ENCODE results near the gene FABP1. TPM values are rescaled to one million over a fixed set of nuclear protein-coding genes. Genes with fewer than 3 reads are reported as not detected.

FABP1 gene
- total and polyA plus RNA-seq, 9 donors, result 0.05 to 22.8 (median 4.9) TPM; not detected in 3

DNA sequence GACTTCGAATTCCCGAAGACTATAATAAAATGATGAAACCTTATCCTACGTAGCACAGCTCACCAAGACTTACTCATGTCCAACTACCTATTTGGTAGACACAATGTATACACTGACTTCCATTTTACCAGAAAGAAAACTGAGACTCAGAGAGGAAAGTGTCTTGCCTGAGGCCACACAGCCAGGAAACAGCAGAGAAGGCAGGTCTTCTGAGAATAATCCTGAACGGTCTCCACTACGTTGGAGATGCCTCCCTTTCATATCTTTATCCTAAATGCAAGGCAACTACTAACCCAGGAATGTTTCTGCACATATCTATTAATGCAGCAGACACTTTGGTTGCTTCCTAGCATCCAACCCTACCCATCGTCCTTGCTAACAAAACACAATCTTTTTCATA lies 11.9 kb upstream of the FABP1 start:
- Histone ChIP-seq H3K9me3 (replicated peaks; ENCODE audit: control insufficient read depth, low read depth, low read length) (peaks cover 2% of the 10 kb centered on the region), H3K27me3 (ENCODE audit: control insufficient read depth, insufficient read depth, low read length) (no peaks in the 10 kb centered on the region), H3K4me1 (ENCODE audit: control insufficient read depth, insufficient read depth, low read length) (no peaks in the 10 kb centered on the region), H3K27ac (ENCODE audit: low read length) (no peak overlapping the region), H3K4me3 (ENCODE audit: low read length) (no peak overlapping the region), H3K36me3 (ENCODE audit: control insufficient read depth, insufficient read depth, low read length) (no peaks in the 10 kb centered on the region)
- 67% methylated on average over 3 of the region's 6 CpGs for WGBS (ENCODE audit: insufficient coverage)
- no peak for DNase-seq

DNA sequence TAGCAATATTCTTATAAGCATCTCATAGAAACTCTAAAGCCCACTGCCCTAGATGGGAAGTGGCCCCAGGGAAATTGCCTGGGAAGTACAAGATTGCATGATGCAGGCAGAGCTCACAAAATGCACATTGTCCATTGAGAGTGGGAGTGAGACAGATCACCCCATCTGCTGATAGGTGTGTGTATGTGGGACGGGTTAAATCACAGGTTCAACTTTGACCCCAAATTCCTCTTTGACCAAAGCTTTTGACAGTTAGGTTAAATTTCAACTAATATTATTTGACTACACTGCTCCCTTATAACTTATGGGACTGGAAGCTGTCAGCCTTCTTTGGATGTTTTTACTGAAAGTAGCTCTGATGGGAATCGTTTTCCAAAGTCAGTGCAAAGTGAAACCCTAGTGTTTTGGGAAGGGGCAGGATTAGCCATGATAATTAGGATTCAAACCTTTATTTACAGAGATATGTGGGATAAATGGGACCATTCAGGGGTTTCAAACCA lies 11.4 kb upstream of the FABP1 start:
- DNase-seq, result no peak

DNA sequence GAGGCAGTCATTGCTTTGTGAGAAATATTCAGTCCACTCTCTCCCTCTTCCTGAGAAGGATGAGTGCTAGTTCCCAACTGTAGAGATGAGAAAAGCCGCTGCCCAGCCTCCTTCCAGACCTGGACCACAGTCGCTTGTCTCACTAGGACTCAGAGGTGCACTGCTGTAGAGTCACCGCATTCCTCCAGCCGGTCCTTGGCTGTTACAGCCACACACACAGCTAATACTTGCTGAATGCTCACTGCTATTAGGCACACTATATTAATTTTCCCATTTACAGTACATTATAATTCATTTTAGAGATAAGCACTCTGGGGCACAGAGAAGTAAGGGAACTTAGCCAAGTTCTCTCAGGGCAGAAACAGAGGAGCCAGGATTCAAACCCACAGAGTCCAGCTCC lies 10.0 kb upstream of the FABP1 start:
- no peaks in the 10 kb centered on the region for H3K36me3 ChIP-seq (ENCODE audit: control insufficient read depth, insufficient read depth, low read length)
- H3K27me3 ChIP-seq (ENCODE audit: control insufficient read depth, insufficient read depth, low read length), result no peaks in the 10 kb centered on the region
- 88% methylated on average over 4 of the region's 4 CpGs for WGBS (ENCODE audit: insufficient coverage)
- no peak for DNase-seq
- no peaks in the 10 kb centered on the region for H3K4me1 ChIP-seq (ENCODE audit: control insufficient read depth, insufficient read depth, low read length)
- H3K27ac ChIP-seq (ENCODE audit: low read length), result no peak overlapping the region
- H3K9me3 ChIP-seq (replicated peaks; ENCODE audit: control insufficient read depth, low read depth, low read length), result peaks cover 2% of the 10 kb centered on the region
- no peak overlapping the region for H3K4me3 ChIP-seq (ENCODE audit: low read length)

More for the DNA sequence above, 11.4 kb upstream of the FABP1 start:
- H3K9me3 ChIP-seq (replicated peaks; ENCODE audit: control insufficient read depth, low read depth, low read length), result peaks cover 2% of the 10 kb centered on the region
- H3K27me3 ChIP-seq (ENCODE audit: control insufficient read depth, insufficient read depth, low read length), result no peaks in the 10 kb centered on the region
- no peaks in the 10 kb centered on the region for H3K4me1 ChIP-seq (ENCODE audit: control insufficient read depth, insufficient read depth, low read length)
- no peaks in the 10 kb centered on the region for H3K36me3 ChIP-seq (ENCODE audit: control insufficient read depth, insufficient read depth, low read length)
- no peak overlapping the region for H3K4me3 ChIP-seq (ENCODE audit: low read length)
- no CpG with 5 or more reads among the region's 2 CpGs for whole genome bisulfite sequencing (ENCODE audit: insufficient coverage)
- H3K27ac ChIP-seq (ENCODE audit: low read length), result no peak overlapping the region

DNA sequence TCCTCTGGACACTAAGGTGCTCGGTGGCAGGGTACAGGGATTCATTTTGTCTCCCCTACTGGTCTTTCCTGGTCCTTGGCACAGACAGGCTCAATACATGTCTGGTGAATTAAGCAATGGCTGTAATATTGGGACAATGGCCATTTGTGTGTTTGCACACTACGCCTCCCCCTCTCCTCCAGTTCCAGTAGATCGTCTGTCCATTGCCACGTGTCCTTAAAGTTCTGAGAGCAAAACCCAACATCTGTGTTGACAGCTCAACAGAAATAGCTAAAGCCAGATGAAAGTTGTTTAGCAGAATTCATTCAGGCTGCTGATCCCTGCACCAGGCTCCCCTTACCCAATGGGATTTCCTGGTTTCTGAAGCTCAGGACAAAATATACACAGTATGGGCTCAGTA lies 9.0 kb upstream of the FABP1 start:
- Histone ChIP-seq H3K27ac (ENCODE audit: low read length) (no peak overlapping the region), H3K27me3 (ENCODE audit: control insufficient read depth, insufficient read depth, low read length) (no peaks in the 10 kb centered on the region), H3K9me3 (replicated peaks; ENCODE audit: control insufficient read depth, low read depth, low read length) (no peaks in the 10 kb centered on the region), H3K4me3 (ENCODE audit: low read length) (no peak overlapping the region), H3K36me3 (ENCODE audit: control insufficient read depth, insufficient read depth, low read length) (no peaks in the 10 kb centered on the region), H3K4me1 (ENCODE audit: control insufficient read depth, insufficient read depth, low read length) (no peaks in the 10 kb centered on the region)
- WGBS (ENCODE audit: insufficient coverage), result 20% methylated on average over 1 of the region's 4 CpGs
- no peak for DNase-seq

DNA sequence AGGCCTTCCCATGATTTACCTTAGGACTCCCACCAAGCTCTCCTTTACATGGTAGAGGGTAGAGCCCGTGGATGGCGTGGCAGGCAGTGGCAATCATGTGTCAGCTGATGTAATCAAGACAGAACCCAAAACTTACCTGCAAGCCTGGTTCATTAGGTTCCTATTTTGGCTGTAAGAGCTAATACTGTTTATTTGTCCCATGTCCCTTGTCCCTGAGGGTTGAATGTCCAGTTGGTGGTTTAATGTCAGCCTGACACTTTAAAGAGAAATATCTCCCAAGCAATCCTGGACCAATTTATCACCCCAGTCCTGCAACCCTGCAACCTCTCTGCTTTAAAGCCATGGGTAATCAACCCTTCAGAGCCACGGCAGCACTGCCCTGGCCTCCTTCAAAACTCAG lies 6.0 kb upstream of the FABP1 start:
- Histone ChIP-seq H3K4me3 (ENCODE audit: low read length) (no peak overlapping the region), H3K4me1 (ENCODE audit: control insufficient read depth, insufficient read depth, low read length) (no peaks in the 10 kb centered on the region), H3K9me3 (replicated peaks; ENCODE audit: control insufficient read depth, low read depth, low read length) (no peaks in the 10 kb centered on the region), H3K36me3 (ENCODE audit: control insufficient read depth, insufficient read depth, low read length) (no peaks in the 10 kb centered on the region), H3K27ac (ENCODE audit: low read length) (no peak overlapping the region), H3K27me3 (ENCODE audit: control insufficient read depth, insufficient read depth, low read length) (no peaks in the 10 kb centered on the region)
- no peak for DNase-seq
- 65% methylated on average over 2 of the region's 3 CpGs for WGBS (ENCODE audit: insufficient coverage)

DNA sequence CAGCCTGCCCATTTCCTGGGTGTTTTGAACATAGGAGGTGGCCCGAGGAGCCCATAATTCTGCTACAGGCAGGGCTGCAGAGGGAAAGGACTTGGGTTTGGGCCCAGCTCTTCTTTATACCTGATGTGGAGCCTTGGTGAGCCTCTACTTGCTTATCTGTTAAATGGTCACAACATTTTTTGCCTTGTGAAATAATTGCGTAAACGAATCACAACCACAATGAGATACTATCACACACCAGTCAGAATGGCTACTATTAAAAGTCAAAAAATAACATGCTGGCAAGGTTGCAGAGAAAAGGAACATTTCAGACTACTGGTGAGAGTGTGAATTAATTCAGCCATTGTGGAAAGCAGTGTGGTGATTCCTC lies 4.1 kb upstream of the FABP1 start:
- no peaks in the 10 kb centered on the region for H3K36me3 ChIP-seq (ENCODE audit: control insufficient read depth, insufficient read depth, low read length)
- no peak overlapping the region for H3K4me3 ChIP-seq (ENCODE audit: low read length)
- DNase-seq, result no peak
- H3K27me3 ChIP-seq (ENCODE audit: control insufficient read depth, insufficient read depth, low read length), result no peaks in the 10 kb centered on the region
- 83% methylated on average over 1 of the region's 3 CpGs for WGBS (ENCODE audit: insufficient coverage)
- no peak overlapping the region for H3K27ac ChIP-seq (ENCODE audit: low read length)
- H3K4me1 ChIP-seq (ENCODE audit: control insufficient read depth, insufficient read depth, low read length), result no peaks in the 10 kb centered on the region
- H3K9me3 ChIP-seq (replicated peaks; ENCODE audit: control insufficient read depth, low read depth, low read length), result no peaks in the 10 kb centered on the region

DNA sequence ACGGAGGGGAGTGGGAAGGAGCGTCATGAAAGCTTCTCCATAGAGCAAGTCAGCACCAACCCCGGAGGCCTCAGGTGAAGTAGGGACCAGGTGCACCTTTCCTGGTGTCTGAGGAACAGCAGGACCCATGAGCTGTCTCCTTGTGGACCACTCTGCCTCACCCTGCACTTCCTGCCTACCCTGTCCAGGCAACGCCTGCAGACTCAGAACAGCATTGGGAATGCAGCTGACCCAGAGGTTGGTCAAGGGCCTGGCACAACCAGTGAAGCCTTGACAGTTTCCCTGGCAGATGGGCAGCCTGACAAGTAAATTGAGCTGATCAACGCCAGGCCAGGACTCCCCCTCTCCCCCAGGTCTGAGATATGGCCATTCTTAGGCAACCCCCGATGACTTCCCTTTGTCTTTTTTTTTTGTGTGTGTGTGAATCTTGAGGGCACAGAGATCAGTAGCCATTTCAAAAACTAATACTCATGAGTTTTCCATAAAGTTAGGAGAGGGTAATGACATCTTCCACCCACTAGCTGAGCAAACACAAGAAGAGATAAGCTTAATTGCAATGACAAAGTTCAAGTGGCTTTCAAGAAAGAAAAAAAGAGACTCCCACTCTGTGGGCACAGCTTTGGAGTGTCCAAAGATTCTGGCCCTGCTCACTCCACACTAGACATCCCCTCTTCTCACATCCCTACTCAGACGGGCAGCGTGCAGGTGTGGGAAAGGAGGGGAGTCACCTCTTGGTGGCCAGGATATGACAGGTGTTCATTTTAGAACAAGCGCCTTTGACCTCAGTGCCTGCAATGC lies 3.5 kb upstream of the FABP1 start:
- no peak overlapping the region for H3K27ac ChIP-seq (ENCODE audit: low read length)
- WGBS (ENCODE audit: insufficient coverage), result 75% methylated on average over 1 of the region's 9 CpGs
- DNase-seq, result no peak
- no peak overlapping the region for H3K4me3 ChIP-seq (ENCODE audit: low read length)
- no peaks in the 10 kb centered on the region for H3K9me3 ChIP-seq (replicated peaks; ENCODE audit: control insufficient read depth, low read depth, low read length)
- no peaks in the 10 kb centered on the region for H3K27me3 ChIP-seq (ENCODE audit: control insufficient read depth, insufficient read depth, low read length)
- H3K36me3 ChIP-seq (ENCODE audit: control insufficient read depth, insufficient read depth, low read length), result no peaks in the 10 kb centered on the region
- H3K4me1 ChIP-seq (ENCODE audit: control insufficient read depth, insufficient read depth, low read length), result no peaks in the 10 kb centered on the region

DNA sequence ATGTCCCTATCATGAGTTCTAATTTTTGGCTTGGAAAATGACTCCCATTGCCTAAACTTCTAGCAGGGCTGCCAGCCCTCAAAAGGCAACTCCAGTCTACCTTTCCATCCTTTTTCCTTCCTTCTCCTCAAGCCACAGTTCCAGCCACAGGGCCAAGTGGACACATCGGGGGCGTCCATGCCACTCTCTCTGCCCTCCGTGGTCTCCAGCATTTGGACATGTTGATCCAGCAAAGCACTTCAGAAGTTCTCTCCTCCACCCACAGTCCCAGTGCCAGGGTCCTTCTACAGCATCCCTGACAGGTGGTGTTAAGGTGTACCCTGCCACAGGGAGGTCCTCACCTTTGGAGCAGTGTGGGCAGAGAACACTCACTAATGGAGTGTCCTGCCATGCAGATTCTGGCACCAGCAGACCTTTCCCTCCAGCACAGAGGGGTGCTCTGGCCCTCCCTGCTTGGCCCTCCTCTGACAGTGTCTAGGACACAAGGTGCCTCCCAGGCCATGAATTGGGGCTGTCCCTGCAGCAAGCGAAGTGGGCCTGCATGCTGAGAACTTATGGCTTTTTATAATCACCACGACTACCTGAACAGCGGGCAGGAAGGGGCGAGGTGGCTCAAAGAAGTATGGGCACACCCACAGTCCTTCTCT lies 1.6 kb upstream of the FABP1 start:
- no peaks in the 10 kb centered on the region for H3K9me3 ChIP-seq (replicated peaks; ENCODE audit: control insufficient read depth, low read depth, low read length)
- WGBS (ENCODE audit: insufficient coverage), result 92% methylated on average over 4 of the region's 7 CpGs
- H3K4me1 ChIP-seq (ENCODE audit: control insufficient read depth, insufficient read depth, low read length), result no peaks in the 10 kb centered on the region
- H3K27ac ChIP-seq (ENCODE audit: low read length), result no peak overlapping the region
- H3K36me3 ChIP-seq (ENCODE audit: control insufficient read depth, insufficient read depth, low read length), result no peaks in the 10 kb centered on the region
- DNase-seq, result no peak
- no peak overlapping the region for H3K4me3 ChIP-seq (ENCODE audit: low read length)
- no peaks in the 10 kb centered on the region for H3K27me3 ChIP-seq (ENCODE audit: control insufficient read depth, insufficient read depth, low read length)

DNA sequence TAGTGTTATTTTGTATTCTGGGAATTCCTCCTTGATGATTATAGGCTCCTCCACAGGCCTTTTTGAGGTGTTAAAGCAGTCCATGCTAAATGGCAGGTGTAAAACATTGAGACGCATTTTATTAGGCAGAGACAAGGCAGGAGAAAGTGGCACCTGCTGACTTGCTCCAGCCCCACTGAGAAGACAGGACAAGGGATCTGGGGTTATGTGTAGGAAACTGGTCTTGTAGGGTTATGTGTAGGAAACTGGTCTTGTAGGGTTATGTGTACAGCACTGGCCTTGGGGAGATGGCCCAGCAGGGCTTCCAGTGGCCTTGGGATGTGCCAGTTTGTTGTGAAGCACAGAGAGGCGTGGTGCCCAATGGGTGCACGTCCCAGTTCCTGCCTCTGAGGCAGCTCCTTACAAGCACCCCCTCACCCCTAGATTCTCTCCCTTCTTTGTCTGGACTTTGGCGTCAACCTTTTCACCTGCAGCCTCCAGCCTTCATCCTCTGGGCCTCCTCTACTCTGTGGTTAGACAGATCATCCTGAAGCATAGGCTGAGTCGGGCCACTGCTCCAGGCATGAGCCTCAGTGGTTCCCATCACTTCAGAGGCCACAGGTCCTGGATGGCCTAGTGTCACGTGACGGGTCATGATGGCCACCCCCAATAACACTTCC lies 921 bp upstream of the FABP1 start:
- Histone ChIP-seq H3K4me1 (ENCODE audit: control insufficient read depth, insufficient read depth, low read length) (no peaks in the 10 kb centered on the region), H3K9me3 (replicated peaks; ENCODE audit: control insufficient read depth, low read depth, low read length) (no peaks in the 10 kb centered on the region), H3K27ac (ENCODE audit: low read length) (no peak overlapping the region), H3K36me3 (ENCODE audit: control insufficient read depth, insufficient read depth, low read length) (no peaks in the 10 kb centered on the region), H3K27me3 (ENCODE audit: control insufficient read depth, insufficient read depth, low read length) (no peaks in the 10 kb centered on the region), H3K4me3 (ENCODE audit: low read length) (no peak overlapping the region)
- 88% methylated on average over 7 of the region's 7 CpGs for WGBS (ENCODE audit: insufficient coverage)
- DNase-seq, result no peak

DNA sequence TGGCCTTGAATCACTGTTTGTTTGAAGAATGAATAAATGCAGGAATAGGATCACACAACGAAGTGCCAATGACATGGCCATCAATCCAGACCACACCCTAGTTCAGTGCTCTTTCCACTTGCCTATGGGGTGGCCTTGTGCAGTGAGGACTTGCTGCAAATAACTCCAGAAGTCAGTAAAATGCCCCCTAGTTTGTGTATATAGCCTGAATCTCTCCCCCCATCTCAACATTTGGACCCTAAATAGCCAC lies 299 bp downstream of the FABP1 start:
- WGBS (ENCODE audit: insufficient coverage), result no CpG with 5 or more reads among the region's 1 CpG
- Histone ChIP-seq H3K4me3 (ENCODE audit: low read length) (no peak overlapping the region), H3K9me3 (replicated peaks; ENCODE audit: control insufficient read depth, low read depth, low read length) (no peaks in the 10 kb centered on the region), H3K4me1 (ENCODE audit: control insufficient read depth, insufficient read depth, low read length) (no peaks in the 10 kb centered on the region), H3K27me3 (ENCODE audit: control insufficient read depth, insufficient read depth, low read length) (no peaks in the 10 kb centered on the region), H3K36me3 (ENCODE audit: control insufficient read depth, insufficient read depth, low read length) (no peaks in the 10 kb centered on the region), H3K27ac (ENCODE audit: low read length) (no peak overlapping the region)
- DNase-seq, result no peak

Data from muscle of leg (tissue), 11 donors.